Measurements from ENCODE around the gene ESRP2. TPM values are rescaled to one million over a fixed set of nuclear protein-coding genes. Genes with fewer than 3 reads are reported as not detected.
A peak's percentile ranks its signal among the peaks of the same experiment; 100 is the strongest.

The ESRP2 gene
- total RNA-seq, 1 donor from 2014 or later, result 0.11 TPM

GRCh38 chr16:68242926-68243858 lies 7.3 kb upstream of the ESRP2 start:
- peak; percentile 41 for DNase-seq (ENCODE audit: low read depth)

GRCh38 chr16:68242085-68242484 lies 6.2 kb upstream of the ESRP2 start:
- DNase-seq (ENCODE audit: low read depth), result no peak

- DNase-seq (ENCODE audit: low read depth), result no peak
These were observed 2.1 kb upstream of the ESRP2 start for GRCh38 chr16:68238029-68238345.

GRCh38 chr16:68237243-68238028 lies 1.5 kb upstream of the ESRP2 start:
- peak; percentile 98 for DNase-seq (ENCODE audit: low read depth)

GRCh38 chr16:68236826-68237242 lies 907 bp upstream of the ESRP2 start:
- no peak for DNase-seq (ENCODE audit: low read depth)

GRCh38 chr16:68236137-68236825 lies 354 bp upstream of the ESRP2 start:
- DNase-seq (ENCODE audit: low read depth), result no peak

GRCh38 chr16:68235108-68235886 lies 630 bp downstream of the ESRP2 start:
- DNase-seq (ENCODE audit: low read depth), result no peak

GRCh38 chr16:68234188-68235107 lies 1.5 kb downstream of the ESRP2 start:
- DNase-seq (ENCODE audit: low read depth), result no peak

- DNase-seq (ENCODE audit: low read depth), result no peak
These were observed 2.1 kb downstream of the ESRP2 start for GRCh38 chr16:68233835-68234187.

- peak; percentile 31 for DNase-seq (ENCODE audit: low read depth)
These were observed 2.7 kb downstream of the ESRP2 start for GRCh38 chr16:68233085-68233834.

- peak; percentile 31 for DNase-seq (ENCODE audit: low read depth)
These were observed 3.6 kb downstream of the ESRP2 start for GRCh38 chr16:68232335-68232734.

GRCh38 chr16:68231384-68232136 lies 4.4 kb downstream of the ESRP2 start:
- no peak for DNase-seq (ENCODE audit: low read depth)

GRCh38 chr16:68230956-68231355 lies 5.0 kb downstream of the ESRP2 start:
- no peak for DNase-seq (ENCODE audit: low read depth)

- no peak for DNase-seq (ENCODE audit: low read depth)
These were observed 5.8 kb downstream of the ESRP2 start for GRCh38 chr16:68230176-68230571.

- peak; percentile 84 for DNase-seq (ENCODE audit: low read depth)
These were observed 6.3 kb downstream of the ESRP2 start for GRCh38 chr16:68229431-68230175.

- peak; percentile 3 for DNase-seq (ENCODE audit: low read depth)
These were observed 7.3 kb downstream of the ESRP2 start for GRCh38 chr16:68228652-68229051.

GRCh38 chr16:68227850-68228553 lies 7.9 kb downstream of the ESRP2 start:
- peak; percentile 88 for DNase-seq (ENCODE audit: low read depth)
